ENCODE measurements around the gene GASK1B. TPM values are rescaled to one million over a fixed set of nuclear protein-coding genes. Genes with fewer than 3 reads are reported as not detected.
A peak's percentile ranks its signal among the peaks of the same experiment; 100 is the strongest.

Gene GASK1B
- polyA plus RNA-seq, 2 donors: 1.0 to 1.6 TPM

- WGBS, 2 donors: 96% methylated on average over 1 of the region's 1 CpG
- no peak overlapping the region for H3K4me3 ChIP-seq (ENCODE audit: low read depth in 1 of 2, low read length in 2 of 2)
- H3K9me3 ChIP-seq (ENCODE audit: control insufficient read depth in 2 of 2, insufficient read depth in 1 of 2, low read depth in 1 of 2, low read length in 1 of 2): no peaks in the 10 kb centered on the region
- H3K36me3 ChIP-seq (ENCODE audit: control insufficient read depth in 2 of 2, insufficient read depth in 2 of 2, low read length in 1 of 2): no peaks in the 10 kb centered on the region
- no peaks in the 10 kb centered on the region for H3K4me1 ChIP-seq (ENCODE audit: control insufficient read depth in 2 of 2, insufficient read depth in 2 of 2, low read length in 1 of 2)
- no peaks in the 10 kb centered on the region for H3K27me3 ChIP-seq (ENCODE audit: control insufficient read depth in 1 of 2, insufficient read depth in 2 of 2, low read length in 2 of 2)
- H3K27ac ChIP-seq (ENCODE audit: low read depth in 2 of 2, low read length in 1 of 2): no peak overlapping the region
These were observed 16.6 kb upstream of the GASK1B start for GRCh38 chr4:158189422-158189821.

GRCh38 chr4:158186815-158187214 lies 14.0 kb upstream of the GASK1B start:
- no peaks in the 10 kb centered on the region for H3K9me3 ChIP-seq (ENCODE audit: control insufficient read depth in 2 of 2, insufficient read depth in 1 of 2, low read depth in 1 of 2, low read length in 1 of 2)
- WGBS, 2 donors: 48 to 65% methylated on average over 2 of the region's 2 CpGs

GRCh38 chr4:158182736-158183135 lies 9.9 kb upstream of the GASK1B start:
- H3K9me3 ChIP-seq (ENCODE audit: control insufficient read depth in 2 of 2, insufficient read depth in 1 of 2, low read depth in 1 of 2, low read length in 1 of 2): no peaks in the 10 kb centered on the region
- H3K36me3 ChIP-seq (ENCODE audit: control insufficient read depth in 2 of 2, insufficient read depth in 2 of 2, low read length in 1 of 2): no peaks in the 10 kb centered on the region
- WGBS, 2 donors: 93 to 94% methylated on average over 15 of the region's 15 CpGs
- H3K27me3 ChIP-seq (ENCODE audit: control insufficient read depth in 1 of 2, insufficient read depth in 2 of 2, low read length in 2 of 2): no peaks in the 10 kb centered on the region
- H3K4me1 ChIP-seq (ENCODE audit: control insufficient read depth in 2 of 2, insufficient read depth in 2 of 2, low read length in 1 of 2): no peaks in the 10 kb centered on the region
- H3K4me3 ChIP-seq (ENCODE audit: low read depth in 1 of 2, low read length in 2 of 2): no peak overlapping the region
- H3K27ac ChIP-seq (ENCODE audit: low read depth in 2 of 2, low read length in 1 of 2): no peak overlapping the region

More at GRCh38 chr4:158186815-158187214, 14.0 kb upstream of the GASK1B start:
- Histone ChIP-seq H3K4me3 (ENCODE audit: low read depth in 1 of 2, low read length in 2 of 2) (no peak overlapping the region), H3K27me3 (ENCODE audit: control insufficient read depth in 1 of 2, insufficient read depth in 2 of 2, low read length in 2 of 2) (no peaks in the 10 kb centered on the region), H3K27ac (ENCODE audit: low read depth in 2 of 2, low read length in 1 of 2) (no peak overlapping the region), H3K4me1 (ENCODE audit: control insufficient read depth in 2 of 2, insufficient read depth in 2 of 2, low read length in 1 of 2) (no peaks in the 10 kb centered on the region), H3K36me3 (ENCODE audit: control insufficient read depth in 2 of 2, insufficient read depth in 2 of 2, low read length in 1 of 2) (no peaks in the 10 kb centered on the region)

- Histone ChIP-seq H3K27ac (ENCODE audit: low read depth in 2 of 2, low read length in 1 of 2) (no peak overlapping the region), H3K36me3 (ENCODE audit: control insufficient read depth in 2 of 2, insufficient read depth in 2 of 2, low read length in 1 of 2) (no peaks in the 10 kb centered on the region), H3K27me3 (ENCODE audit: control insufficient read depth in 1 of 2, insufficient read depth in 2 of 2, low read length in 2 of 2) (no peaks in the 10 kb centered on the region), H3K9me3 (ENCODE audit: control insufficient read depth in 2 of 2, insufficient read depth in 1 of 2, low read depth in 1 of 2, low read length in 1 of 2) (no peaks in the 10 kb centered on the region), H3K4me3 (ENCODE audit: low read depth in 1 of 2, low read length in 2 of 2) (no peak overlapping the region), H3K4me1 (ENCODE audit: control insufficient read depth in 2 of 2, insufficient read depth in 2 of 2, low read length in 1 of 2) (no peaks in the 10 kb centered on the region)
- 65 to 82% methylated on average over 5 of the region's 5 CpGs for WGBS, 2 donors
These were observed 9.1 kb upstream of the GASK1B start for GRCh38 chr4:158181906-158182305.

- no peaks in the 10 kb centered on the region for H3K4me1 ChIP-seq (ENCODE audit: control insufficient read depth in 2 of 2, insufficient read depth in 2 of 2, low read length in 1 of 2)
- no peak overlapping the region for H3K4me3 ChIP-seq (ENCODE audit: low read depth in 1 of 2, low read length in 2 of 2)
- no peaks in the 10 kb centered on the region for H3K27me3 ChIP-seq (ENCODE audit: control insufficient read depth in 1 of 2, insufficient read depth in 2 of 2, low read length in 2 of 2)
- H3K36me3 ChIP-seq (ENCODE audit: control insufficient read depth in 2 of 2, insufficient read depth in 2 of 2, low read length in 1 of 2): no peaks in the 10 kb centered on the region
- WGBS, 2 donors: 76 to 80% methylated on average over 3 of the region's 3 CpGs
- no peaks in the 10 kb centered on the region for H3K9me3 ChIP-seq (ENCODE audit: control insufficient read depth in 2 of 2, insufficient read depth in 1 of 2, low read depth in 1 of 2, low read length in 1 of 2)
- H3K27ac ChIP-seq (ENCODE audit: low read depth in 2 of 2, low read length in 1 of 2): no peak overlapping the region
These were observed 6.6 kb upstream of the GASK1B start for GRCh38 chr4:158179465-158179864.

- Histone ChIP-seq H3K4me1 (ENCODE audit: control insufficient read depth in 2 of 2, insufficient read depth in 2 of 2, low read length in 1 of 2) (no peaks in the 10 kb centered on the region), H3K36me3 (ENCODE audit: control insufficient read depth in 2 of 2, insufficient read depth in 2 of 2, low read length in 1 of 2) (no peaks in the 10 kb centered on the region), H3K4me3 (ENCODE audit: low read depth in 1 of 2, low read length in 2 of 2) (no peak overlapping the region), H3K9me3 (ENCODE audit: control insufficient read depth in 2 of 2, insufficient read depth in 1 of 2, low read depth in 1 of 2, low read length in 1 of 2) (no peaks in the 10 kb centered on the region), H3K27ac (ENCODE audit: low read depth in 2 of 2, low read length in 1 of 2) (no peak overlapping the region), H3K27me3 (ENCODE audit: control insufficient read depth in 1 of 2, insufficient read depth in 2 of 2, low read length in 2 of 2) (no peaks in the 10 kb centered on the region)
These were observed 4.0 kb upstream of the GASK1B start for GRCh38 chr4:158176776-158177175.

GRCh38 chr4:158176108-158176507 lies 3.3 kb upstream of the GASK1B start:
- no peak overlapping the region for H3K4me3 ChIP-seq (ENCODE audit: low read depth in 1 of 2, low read length in 2 of 2)
- H3K9me3 ChIP-seq (ENCODE audit: control insufficient read depth in 2 of 2, insufficient read depth in 1 of 2, low read depth in 1 of 2, low read length in 1 of 2): no peaks in the 10 kb centered on the region
- WGBS, 2 donors: 62 to 66% methylated on average over 2 of the region's 2 CpGs
- H3K27ac ChIP-seq (ENCODE audit: low read depth in 2 of 2, low read length in 1 of 2): no peak overlapping the region
- peaks cover 0 to under 1% of the 10 kb centered on the region in 2 donors for H3K4me1 ChIP-seq (ENCODE audit: control insufficient read depth in 2 of 2, insufficient read depth in 2 of 2, low read length in 1 of 2)
- no peaks in the 10 kb centered on the region for H3K36me3 ChIP-seq (ENCODE audit: control insufficient read depth in 2 of 2, insufficient read depth in 2 of 2, low read length in 1 of 2)
- no peaks in the 10 kb centered on the region for H3K27me3 ChIP-seq (ENCODE audit: control insufficient read depth in 1 of 2, insufficient read depth in 2 of 2, low read length in 2 of 2)

- H3K4me3 ChIP-seq (ENCODE audit: low read depth in 1 of 2, low read length in 2 of 2): peak overlapping the region; percentile 7 to 51
- no peaks in the 10 kb centered on the region for H3K9me3 ChIP-seq (ENCODE audit: control insufficient read depth in 2 of 2, insufficient read depth in 1 of 2, low read depth in 1 of 2, low read length in 1 of 2)
- no peaks in the 10 kb centered on the region for H3K27me3 ChIP-seq (ENCODE audit: control insufficient read depth in 1 of 2, insufficient read depth in 2 of 2, low read length in 2 of 2)
- WGBS, 2 donors: 38 to 46% methylated on average over 42 of the region's 42 CpGs
- peak overlapping the region; percentile 18 to 44 for H3K27ac ChIP-seq (ENCODE audit: low read depth in 2 of 2, low read length in 1 of 2)
- H3K4me1 ChIP-seq (ENCODE audit: control insufficient read depth in 2 of 2, insufficient read depth in 2 of 2, low read length in 1 of 2): peaks cover 0 to 3% of the 10 kb centered on the region in 2 donors
- H3K36me3 ChIP-seq (ENCODE audit: control insufficient read depth in 2 of 2, insufficient read depth in 2 of 2, low read length in 1 of 2): no peaks in the 10 kb centered on the region
These were observed 1.9 kb downstream of the GASK1B start for GRCh38 chr4:158170691-158171561.

GRCh38 chr4:158169931-158170690 lies 2.7 kb downstream of the GASK1B start:
- peaks cover 0 to 3% of the 10 kb centered on the region in 2 donors for H3K4me1 ChIP-seq (ENCODE audit: control insufficient read depth in 2 of 2, insufficient read depth in 2 of 2, low read length in 1 of 2)
- WGBS, 2 donors: 48 to 50% methylated on average over 18 of the region's 18 CpGs
- H3K4me3 ChIP-seq (ENCODE audit: low read depth in 1 of 2, low read length in 2 of 2): peak overlapping the region; percentile 7 to 51
- H3K9me3 ChIP-seq (ENCODE audit: control insufficient read depth in 2 of 2, insufficient read depth in 1 of 2, low read depth in 1 of 2, low read length in 1 of 2): no peaks in the 10 kb centered on the region
- no peaks in the 10 kb centered on the region for H3K27me3 ChIP-seq (ENCODE audit: control insufficient read depth in 1 of 2, insufficient read depth in 2 of 2, low read length in 2 of 2)
- H3K27ac ChIP-seq (ENCODE audit: low read depth in 2 of 2, low read length in 1 of 2): peak overlapping the region in 1 of 2 donors; percentile 2
- no peaks in the 10 kb centered on the region for H3K36me3 ChIP-seq (ENCODE audit: control insufficient read depth in 2 of 2, insufficient read depth in 2 of 2, low read length in 1 of 2)

All from esophagus (tissue), 2 donors.